GM19099 (cell line): Measurements from ENCODE around the gene XPO4.

Experiments used
- POLR2A ChIP-seq: IDR thresholded peaks from 3 replicates; pipeline ENCODE4 v1.6.1; 2011; ENCODE audit warnings: low read depth; ENCODE audit not compliant: insufficient read length; ENCODE audit errors: extremely low read depth

The XPO4 gene

DNA sequence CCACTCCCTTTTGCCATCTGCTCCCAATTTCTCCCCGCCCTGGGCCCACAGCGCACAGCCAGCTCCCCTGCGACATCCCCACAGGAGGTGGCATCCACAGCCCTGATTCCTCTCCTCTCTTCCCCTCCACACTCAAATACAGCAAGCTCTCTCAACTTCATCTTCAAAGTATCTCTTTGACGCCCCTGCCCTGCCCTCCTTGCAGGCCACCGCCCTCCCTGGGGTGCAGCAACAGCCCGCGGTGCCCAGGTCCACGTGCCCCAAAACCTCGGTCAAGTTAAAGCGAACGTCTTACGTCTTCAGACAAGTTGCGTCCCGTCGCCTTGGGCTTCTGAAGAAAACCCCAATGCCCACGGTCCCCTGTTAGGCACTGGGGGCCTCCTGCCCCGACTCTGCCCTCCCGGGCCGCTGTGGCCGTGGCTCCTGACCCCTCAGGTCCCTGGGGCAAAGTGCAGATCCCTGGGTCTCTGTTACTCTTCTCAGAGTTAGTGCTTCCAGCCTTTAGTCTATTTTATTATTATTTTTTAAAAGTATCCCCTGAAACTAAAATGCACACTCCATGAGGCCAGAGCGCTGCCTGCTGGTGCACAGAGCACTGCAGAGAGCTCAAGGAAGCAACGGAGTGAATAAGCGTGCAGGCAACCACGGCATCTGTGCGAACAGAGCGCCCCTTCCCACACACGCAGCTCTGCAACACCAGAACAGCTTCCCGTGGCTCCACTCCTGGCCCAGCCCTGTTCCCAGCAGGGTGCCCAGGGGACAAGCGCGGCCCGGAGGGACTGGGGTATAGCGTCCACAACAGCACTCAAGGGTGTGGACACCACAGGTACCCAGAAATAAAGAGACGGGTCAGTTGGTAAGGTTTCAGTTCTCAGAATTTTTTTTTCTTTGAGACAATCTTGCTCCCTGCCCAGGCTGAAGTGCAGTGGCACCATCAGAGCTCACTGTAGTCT is 172.6 kb downstream of the XPO4 start:
- TF ChIP-seq POLR2A, result no peak

DNA sequence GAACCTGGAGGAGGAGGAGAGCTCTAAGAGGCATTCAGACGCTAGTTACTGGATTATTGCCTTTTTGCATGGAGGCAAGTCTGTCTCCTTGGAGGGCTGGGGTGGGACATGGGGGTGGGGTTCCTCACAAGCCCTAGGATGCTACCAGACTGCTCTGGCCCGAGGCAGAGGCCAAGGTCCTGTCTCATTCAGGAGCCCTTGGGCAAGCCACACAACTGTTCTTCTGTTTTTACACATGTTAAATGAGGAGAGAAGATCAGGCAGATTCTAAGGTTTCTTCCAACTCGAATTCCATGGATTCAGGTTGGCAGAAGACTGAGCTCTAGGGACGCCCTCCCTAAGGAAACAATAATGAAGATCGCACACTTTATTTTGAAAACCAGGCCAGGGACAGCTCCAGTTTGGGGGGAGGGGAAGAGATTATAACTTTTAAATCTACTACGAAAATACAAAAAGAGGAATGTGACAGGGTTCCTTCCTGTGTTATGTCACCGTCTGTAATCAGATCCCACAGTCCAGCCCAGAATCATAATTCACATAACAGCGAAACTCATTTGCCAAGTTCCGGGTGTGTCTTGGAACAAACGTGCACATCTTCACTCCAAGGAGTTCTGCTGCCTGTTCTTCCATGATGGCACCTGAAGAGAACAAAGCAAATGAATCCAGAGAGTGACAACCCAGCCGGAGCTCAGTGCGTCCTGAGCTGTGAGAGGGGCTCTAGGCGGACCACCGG is 173.8 kb downstream of the XPO4 start:
- no peak for TF ChIP-seq POLR2A

DNA sequence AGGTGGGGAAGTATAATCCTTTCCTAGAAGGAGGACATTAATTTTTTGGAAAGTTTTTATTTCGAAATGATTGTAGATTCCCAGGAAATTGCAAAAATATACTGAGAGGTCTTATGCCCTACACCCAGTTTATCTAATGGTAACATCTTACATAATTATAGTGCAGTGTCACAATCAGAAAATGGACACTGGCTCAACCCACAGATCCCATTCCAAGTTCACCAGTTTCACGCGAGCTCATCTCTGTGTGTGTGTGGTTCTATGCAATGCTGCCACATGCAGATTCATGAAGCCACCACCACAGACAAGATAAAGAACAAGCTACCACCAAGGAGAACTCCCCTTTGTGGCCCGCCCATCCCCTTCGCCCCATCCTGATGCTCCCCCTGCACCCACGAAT is 174.7 kb downstream of the XPO4 start:
- no peak for TF ChIP-seq POLR2A
